Activated T-helper 1 cell treated with Interleukin-2 at 50 U/mL for 16 hours (primary cell): ENCODE results near the gene SRP54.
"Not testable (repeated sequence)": the region's sequence is repeated elsewhere in the genome, so short reads cannot be mapped to it uniquely, and the experiment has no call there.

Experiments
- DNase-seq: peaks from one replicate; pipeline ENCODE4 v3.0.0-alpha.2; 2020; ENCODE audit warnings: low read depth

SRP54 gene

DNA sequence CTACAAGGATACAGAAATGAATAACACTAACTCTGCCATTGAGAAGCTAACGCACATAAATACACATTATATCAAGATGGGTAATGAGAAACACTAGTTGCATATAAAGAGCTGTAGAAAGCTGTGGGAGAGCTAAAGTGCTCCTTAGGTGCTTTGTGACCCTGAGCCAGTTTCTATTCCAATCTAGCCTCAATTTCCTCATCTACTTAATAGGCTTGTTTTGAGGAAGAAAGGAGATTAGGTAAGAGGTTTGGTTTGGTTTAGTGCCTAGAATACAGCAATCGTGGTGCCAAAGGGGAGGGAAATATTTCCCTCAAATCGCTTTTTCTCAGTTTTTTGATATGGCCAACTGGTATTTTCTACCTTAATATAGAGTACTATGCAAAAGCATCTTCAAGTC is 994 bp downstream of the SRP54 start:
- DNase-seq, result no peak

DNA sequence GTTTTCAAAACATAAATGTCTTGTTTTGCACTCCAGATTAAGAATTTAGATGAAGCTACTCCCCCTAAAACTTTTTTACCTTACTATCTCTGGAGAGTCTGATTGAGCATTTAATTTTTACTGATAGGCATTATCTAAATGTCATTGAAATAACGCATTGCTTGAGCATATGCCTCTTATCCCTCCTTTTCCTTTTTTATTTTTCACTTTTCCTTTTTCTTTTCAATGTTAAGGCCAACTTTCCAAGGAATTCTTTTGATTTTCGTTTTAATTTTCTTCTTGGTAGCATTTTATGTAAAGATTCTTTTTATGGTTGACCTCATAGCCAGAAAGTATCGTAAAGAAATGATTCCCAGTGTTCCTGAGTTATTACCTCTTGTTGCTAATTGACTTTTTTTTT is 2.9 kb downstream of the SRP54 start:
- no peak for DNase-seq

- no peak for DNase-seq
Measured at GRCh38 chr14:34987180-34987579, 4.4 kb downstream of the SRP54 start.

GRCh38 chr14:34989762-34990161 is 7.0 kb downstream of the SRP54 start:
- no peak for DNase-seq

- no peak for DNase-seq
Measured at GRCh38 chr14:34993426-34993825, 10.6 kb downstream of the SRP54 start.

DNA sequence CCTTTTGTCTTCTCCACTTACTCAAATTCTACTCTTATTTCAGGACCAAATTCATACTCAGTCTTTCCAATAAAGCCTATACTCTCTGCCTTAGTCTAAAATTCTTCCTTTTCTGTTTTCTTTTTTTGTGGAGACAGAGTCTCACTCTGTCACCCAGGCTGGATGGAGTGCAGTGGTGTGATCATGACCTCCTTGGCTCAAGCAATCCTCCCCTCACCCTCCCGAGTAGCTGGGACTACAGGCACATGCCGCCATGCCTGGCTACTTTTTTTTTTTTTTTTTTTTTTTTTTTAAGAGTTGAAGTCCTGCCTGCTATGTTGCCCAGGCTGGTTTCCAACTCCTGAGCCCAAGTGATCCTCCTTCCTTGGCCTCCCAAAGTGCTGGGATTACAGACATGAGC is 11.9 kb downstream of the SRP54 start:
- DNase-seq, result no peak

DNA sequence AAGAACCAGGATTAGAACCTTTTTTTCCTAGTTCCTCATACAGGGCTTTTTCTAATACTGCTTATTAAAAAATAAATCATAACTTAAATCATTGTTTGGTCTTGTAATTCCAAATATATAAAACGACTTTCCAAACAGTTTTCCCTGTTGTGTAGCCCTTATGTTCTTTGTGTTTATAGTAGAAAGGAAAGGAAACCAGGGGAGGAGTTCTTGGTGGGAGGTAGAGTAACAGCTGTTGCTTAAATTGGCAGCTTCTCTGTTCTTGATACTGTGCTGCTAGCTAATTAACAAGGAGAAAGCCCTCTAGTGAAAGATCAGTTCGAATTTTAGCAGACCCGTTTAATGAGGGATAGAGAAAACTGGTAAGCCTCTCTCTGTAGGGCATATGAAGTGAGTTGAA is 15.0 kb downstream of the SRP54 start:
- no peak for DNase-seq

GRCh38 chr14:34999500-34999899 is 16.7 kb downstream of the SRP54 start:
- no peak for DNase-seq

DNA sequence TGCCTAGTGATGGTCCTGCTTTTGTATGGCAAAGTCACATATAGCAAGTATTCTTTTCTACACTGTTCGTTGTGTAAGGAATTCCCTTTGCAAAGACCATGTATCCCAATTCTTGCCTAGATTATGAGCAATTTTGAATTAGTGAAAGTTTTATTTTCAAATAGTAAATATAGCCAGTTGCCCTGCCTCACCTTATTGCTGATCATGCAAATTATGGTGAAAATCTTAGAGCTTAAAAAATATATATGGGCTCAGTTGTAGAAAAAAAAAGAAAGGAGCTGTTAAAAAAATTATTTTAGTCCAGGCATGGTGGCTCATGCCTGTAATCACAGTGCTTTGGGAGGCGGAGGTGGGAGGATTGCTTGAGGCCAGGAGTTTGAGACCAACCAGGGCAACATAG is 18.8 kb downstream of the SRP54 start:
- no peak for DNase-seq

DNA sequence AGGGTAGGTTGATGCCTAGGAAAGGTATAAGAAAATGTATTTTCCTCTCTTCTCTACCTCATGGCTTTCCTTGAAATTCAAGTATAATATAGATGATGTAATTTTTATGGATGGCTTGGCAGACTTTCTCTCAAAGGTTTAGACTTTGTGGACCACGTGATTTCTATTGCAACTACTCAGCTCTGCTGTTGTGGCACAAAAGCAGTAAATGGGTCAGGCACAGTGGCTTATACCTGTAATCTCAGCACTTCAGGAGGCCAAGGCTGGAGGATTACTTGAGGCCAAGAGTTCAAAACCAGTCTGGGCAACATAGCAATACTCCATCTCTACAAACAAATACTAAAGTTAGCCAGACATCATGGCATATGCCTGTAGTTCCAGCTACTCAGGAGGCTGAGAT is 22.0 kb downstream of the SRP54 start:
- DNase-seq, result no peak

DNA sequence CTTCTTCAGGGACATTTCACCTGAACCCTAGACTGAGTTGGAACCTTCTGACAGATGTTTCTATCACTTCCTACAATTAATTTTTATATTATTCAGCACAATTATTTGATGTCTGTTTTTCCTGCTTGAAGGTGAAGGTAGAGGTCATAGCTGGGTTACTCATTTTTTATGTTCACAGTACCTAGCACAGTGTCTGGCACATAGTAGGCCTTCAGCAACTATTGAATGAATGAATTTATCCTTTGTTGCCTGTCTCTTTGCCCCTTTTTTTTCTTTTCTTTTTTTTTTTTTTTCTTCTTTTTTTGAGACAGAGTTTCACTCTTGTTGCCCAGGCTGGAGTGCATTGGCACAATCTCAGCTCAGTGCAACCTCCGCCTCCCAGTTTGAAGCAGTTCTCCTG is 33.8 kb downstream of the SRP54 start:
- DNase-seq, result no peak

DNA sequence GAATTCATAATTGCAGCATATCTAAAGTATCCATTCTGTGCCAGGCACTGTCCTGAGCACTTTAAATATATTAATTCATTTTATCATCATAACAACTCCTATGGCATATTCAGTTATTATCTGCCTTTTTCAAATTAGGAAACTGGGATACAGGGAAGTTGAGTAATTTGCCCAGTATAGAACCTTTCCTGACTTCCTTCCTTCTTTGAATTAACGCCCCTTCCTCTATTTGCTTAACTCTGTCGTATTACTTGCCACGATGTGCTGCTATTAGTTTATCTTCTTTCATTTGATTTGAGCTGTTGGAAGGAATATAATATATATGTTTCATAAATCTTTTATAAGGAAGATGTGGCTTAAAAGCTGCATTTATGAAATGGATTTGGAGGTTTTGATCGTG is 37.9 kb downstream of the SRP54 start:
- no peak for DNase-seq

GRCh38 chr14:35028435-35028834 is 45.6 kb downstream of the SRP54 start:
- DNase-seq, result no peak

GRCh38 chr14:35032562-35032961 is 49.8 kb downstream of the SRP54 start:
- no peak for DNase-seq

- DNase-seq, result no peak
Measured at GRCh38 chr14:35034440-35034833, 51.6 kb downstream of the SRP54 start.

DNA sequence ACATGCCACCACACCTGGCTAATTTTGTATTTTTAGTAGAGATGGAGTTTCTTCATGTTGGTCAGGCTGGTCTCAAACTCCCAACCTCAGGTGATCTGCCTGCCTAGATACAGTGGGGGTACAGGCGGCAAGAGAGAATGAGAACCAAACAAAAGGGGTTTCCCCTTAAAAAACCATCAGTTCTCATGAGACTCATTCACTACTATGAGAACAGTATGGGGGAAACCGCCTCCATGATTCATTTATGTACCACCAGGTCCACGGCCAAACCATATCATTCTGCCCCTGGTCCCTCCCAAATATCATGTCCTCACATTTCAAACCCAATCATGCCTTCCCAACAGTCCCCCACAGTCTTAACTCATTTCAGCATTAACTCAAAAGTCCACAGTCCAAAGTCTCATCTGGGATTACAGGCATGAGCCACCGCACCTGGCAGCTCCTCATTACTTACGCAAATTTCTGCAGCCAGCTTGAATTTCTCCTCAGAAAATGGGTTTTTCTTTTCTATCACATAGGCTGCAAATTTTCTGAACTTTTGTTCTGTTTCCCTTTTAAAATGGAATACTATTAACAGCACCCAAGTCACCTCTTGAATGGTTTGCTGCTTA is 52.3 kb downstream of the SRP54 start:
- not testable (repeated sequence) for DNase-seq

DNA sequence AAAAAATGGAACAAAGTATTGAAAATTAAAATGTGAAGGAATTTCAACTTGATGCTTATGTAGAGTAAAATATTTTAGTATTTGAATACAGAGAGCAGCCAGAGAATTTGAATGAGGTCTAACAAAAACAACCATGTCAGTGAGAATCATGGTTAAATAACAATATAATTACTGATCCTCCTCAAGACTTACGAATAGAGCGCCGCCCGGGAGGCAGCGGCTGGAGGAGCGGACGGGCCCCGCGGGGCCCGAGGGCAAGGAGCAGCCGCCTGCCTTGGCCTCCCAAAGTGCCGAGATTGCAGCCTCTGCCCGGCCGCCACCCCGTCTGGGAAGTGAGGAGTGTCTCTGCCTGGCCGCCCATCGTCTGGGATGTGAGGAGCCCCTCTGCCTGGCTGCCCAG is 55.5 kb downstream of the SRP54 start:
- not testable (repeated sequence) for DNase-seq

- no peak for DNase-seq
Measured at GRCh38 chr14:35042632-35043031, 59.8 kb downstream of the SRP54 start.

DNA sequence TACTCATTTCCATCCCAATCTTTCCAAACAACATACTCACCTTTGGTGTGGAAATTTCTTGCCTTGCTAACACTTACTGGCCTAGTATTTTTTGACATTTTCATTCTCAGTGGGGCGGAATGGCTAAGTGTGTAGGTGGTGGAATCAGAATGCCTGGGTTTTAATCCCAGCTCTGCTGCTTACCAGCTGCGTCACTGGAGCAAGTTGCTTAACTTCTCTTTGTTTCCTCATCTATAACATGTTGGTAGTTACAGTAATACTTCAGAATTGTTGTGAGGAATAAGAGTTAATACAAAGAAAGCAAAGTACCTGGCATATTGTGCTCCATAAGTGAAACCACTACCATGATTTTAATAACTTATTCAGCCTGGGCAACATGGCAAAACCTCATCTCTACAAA is 60.3 kb downstream of the SRP54 start:
- no peak for DNase-seq

DNA sequence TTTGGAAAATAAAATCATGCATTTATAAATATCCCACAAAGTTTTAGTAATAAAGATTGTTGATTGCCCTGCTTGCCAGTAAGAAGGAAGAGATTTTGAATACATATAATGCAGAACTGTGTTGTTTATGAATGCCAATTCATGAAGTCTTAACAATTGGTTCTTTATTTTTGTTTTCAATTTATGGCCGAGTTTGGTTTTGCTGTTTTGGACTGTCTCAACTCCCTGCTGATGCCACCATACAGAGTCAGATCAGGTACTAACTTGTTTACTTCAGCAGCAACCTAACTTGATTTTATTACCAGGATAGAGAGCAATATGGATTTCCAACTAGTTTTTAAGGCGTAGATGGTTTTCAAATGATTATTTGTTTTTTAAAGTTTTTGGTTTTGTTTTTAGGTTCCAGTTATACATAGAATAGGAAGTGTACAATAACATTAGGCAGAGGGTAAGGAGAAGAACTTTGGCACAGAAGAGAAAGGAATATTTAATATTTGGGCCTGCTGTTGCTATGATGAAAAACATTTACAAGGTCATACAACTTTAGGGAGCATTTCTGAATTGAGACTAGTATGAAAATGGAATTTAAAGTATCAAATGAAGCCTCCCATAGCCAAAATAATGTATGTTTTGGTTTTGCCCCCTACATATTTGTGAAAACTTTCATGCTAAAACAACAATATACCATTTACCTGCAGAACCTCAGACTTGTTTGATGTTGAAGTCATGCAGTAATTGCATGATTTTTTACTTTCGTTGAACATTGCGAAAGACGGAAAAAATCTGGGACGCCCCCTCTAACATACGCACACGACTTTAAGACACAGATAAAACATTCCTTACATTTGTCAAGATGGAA is 62.4 kb downstream of the SRP54 start:
- no peak for DNase-seq

- DNase-seq, result no peak
Measured at GRCh38 chr14:35045798-35046047, 62.9 kb downstream of the SRP54 start.

GRCh38 chr14:35046048-35046750 is 63.4 kb downstream of the SRP54 start, which contains the start of gene FAM177A1:
TSS of gene FAM177A1 (plus strand) at chr14:35046272. CDS start at chr14:35046464, 192 bp downstream.
- DNase-seq, result peak; percentile 98
